Neural crest cell (in vitro differentiated cells): Measurements from ENCODE around the gene LTV1. TPM values are rescaled to one million over a fixed set of nuclear protein-coding genes. Genes with fewer than 3 reads are reported as not detected.
A peak's percentile ranks its signal among the peaks of the same experiment; 100 is the strongest.

ENCODE experiments used
- DNase-seq: peaks from one replicate; pipeline ENCODE4 v3.0.0; 2021; ENCODE audit warnings: low read depth, mixed read lengths, low spot score
- H3K27ac Mint-ChIP-seq: one replicate; pipeline ENCODE4 v1.8.0; 2021; ENCODE audit warnings: mild to moderate bottlenecking, mixed read lengths; ENCODE audit not compliant: unreplicated experiment
- H3K27me3 Mint-ChIP-seq: 2 replicates; pipeline ENCODE4 v1.8.0; 2021; ENCODE audit warnings: low read depth, mild to moderate bottlenecking, mixed read lengths
- H3K36me3 Mint-ChIP-seq: 2 replicates; pipeline ENCODE4 v1.8.0; 2021; ENCODE audit warnings: low read depth, mild to moderate bottlenecking, mixed read lengths
- H3K4me1 Mint-ChIP-seq: 2 replicates; pipeline ENCODE4 v1.8.0; 2021; ENCODE audit warnings: mixed read lengths
- H3K4me3 Mint-ChIP-seq: one replicate; pipeline ENCODE4 v1.8.0; 2021; ENCODE audit warnings: mild to moderate bottlenecking, mixed read lengths
- H3K9me3 Mint-ChIP-seq: 2 replicates; pipeline ENCODE4 v1.8.0; 2021; ENCODE audit warnings: mixed read lengths
- total RNA-seq: library from RNA; stranded (reverse); gene quantifications from 2 replicates; pipeline ENCODE4 v1.2.1, GENCODE V29; 2021
- TF ChIP-seq, protein P1 (sequence below): fragments of 200-600 bp; sonication (generic); conservative IDR thresholded peaks from 2 replicates; pipeline ENCODE4 v1.5.0; 2021; ENCODE audit warnings: antibody characterized with exemption, mild to moderate bottlenecking

Gene LTV1
- total RNA-seq, 1 donor from 2014 or later = 33.1 TPM

DNA sequence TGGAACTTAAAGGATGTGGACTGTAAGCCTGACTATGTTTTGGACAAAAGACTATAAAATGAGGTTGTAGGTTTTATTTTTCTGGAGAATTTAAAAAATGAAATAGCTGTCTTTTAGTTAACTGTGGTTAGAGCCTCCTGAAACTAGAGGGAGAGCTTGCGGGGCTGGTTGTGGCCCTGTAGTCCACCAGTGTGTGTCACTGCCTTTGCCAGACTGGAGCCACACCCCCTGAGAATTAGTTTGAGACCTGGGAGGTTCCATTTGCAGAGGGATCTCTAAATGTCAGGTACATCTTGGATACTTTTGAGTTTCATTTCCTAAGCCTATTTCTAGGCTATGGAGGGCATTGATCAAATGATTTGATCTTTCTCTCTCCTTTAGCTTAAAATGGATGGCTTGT is 42.0 kb downstream of the LTV1 start:
- Mint-ChIP-seq H3K36me3 (no peaks in the 10 kb centered on the region), H3K4me3 (no peak overlapping the region), H3K27me3 (no peaks in the 10 kb centered on the region), H3K27ac (no peak overlapping the region), H3K4me1 (no peaks in the 10 kb centered on the region), H3K9me3 (no peaks in the 10 kb centered on the region)
- DNase-seq = no peak
- TF ChIP-seq, protein P1, sequence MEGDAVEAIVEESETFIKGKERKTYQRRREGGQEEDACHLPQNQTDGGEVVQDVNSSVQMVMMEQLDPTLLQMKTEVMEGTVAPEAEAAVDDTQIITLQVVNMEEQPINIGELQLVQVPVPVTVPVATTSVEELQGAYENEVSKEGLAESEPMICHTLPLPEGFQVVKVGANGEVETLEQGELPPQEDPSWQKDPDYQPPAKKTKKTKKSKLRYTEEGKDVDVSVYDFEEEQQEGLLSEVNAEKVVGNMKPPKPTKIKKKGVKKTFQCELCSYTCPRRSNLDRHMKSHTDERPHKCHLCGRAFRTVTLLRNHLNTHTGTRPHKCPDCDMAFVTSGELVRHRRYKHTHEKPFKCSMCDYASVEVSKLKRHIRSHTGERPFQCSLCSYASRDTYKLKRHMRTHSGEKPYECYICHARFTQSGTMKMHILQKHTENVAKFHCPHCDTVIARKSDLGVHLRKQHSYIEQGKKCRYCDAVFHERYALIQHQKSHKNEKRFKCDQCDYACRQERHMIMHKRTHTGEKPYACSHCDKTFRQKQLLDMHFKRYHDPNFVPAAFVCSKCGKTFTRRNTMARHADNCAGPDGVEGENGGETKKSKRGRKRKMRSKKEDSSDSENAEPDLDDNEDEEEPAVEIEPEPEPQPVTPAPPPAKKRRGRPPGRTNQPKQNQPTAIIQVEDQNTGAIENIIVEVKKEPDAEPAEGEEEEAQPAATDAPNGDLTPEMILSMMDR = no peak

DNA sequence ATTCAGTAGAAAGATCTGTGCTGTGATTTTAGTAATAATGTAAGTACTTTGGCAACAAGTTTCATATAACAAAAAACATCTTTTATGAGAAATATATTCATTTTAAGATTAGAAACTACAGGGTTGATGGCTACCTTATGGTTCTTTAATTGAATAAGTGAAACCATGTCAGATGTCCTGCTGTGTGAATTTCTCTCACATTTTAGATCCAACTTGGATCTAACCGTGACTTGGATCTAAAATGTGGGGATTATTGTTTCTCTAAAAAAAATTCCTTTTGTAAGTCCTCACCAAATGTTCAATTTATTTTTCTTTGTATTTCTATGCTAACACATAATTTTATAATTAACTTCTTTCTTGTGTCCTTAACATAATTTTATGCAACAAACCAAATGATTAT is 51.5 kb downstream of the LTV1 start:
- Mint-ChIP-seq H3K27ac (no peak overlapping the region), H3K4me1 (no peaks in the 10 kb centered on the region), H3K27me3 (no peaks in the 10 kb centered on the region), H3K9me3 (no peaks in the 10 kb centered on the region), H3K36me3 (no peaks in the 10 kb centered on the region), H3K4me3 (no peak overlapping the region)
- TF ChIP-seq, protein P1 = no peak
- DNase-seq = no peak

DNA sequence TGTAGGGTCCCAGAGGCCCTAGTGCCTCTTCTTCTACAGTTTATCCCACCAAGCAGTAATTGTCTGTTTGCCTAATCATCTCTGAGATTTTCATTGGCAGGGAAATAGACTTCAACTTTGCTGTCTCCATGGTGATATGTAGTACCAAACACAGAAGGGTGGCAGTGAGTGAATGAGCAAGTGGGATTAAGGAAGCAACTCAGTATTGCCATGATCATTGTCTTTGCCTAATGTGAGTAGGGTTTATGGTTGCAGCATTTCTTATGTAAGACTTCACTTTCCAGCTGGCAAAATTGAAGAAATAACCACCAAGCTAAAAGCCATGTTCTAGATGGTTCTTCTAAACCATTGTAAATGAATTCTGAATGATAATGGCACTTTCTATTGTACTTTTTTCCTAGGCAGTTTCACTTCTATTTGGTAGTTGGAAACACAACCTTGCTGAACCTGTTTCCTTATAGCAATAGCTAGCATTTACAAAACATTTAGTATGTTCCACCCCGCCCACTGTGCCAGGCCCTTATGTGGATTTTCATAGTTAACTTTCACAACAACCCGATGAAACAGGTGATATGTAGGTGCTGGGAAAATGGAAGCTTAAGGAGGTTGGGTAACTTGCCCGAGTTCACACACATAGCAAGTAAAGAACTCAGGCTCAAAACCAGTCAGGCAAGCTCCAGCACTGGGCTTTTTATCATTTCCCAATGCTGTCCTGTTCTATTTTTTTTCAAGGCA is 53.2 kb downstream of the LTV1 start:
- Mint-ChIP-seq H3K4me3 (no peak overlapping the region), H3K27ac (no peak overlapping the region), H3K36me3 (no peaks in the 10 kb centered on the region), H3K9me3 (no peaks in the 10 kb centered on the region), H3K4me1 (no peaks in the 10 kb centered on the region), H3K27me3 (no peaks in the 10 kb centered on the region)
- no peak for DNase-seq
- TF ChIP-seq, protein P1 = no peak

GRCh38 chr6:143900358-143900757 is 57.2 kb downstream of the LTV1 start:
- TF ChIP-seq, protein P1 = no peak
- H3K4me3 Mint-ChIP-seq = no peak overlapping the region
- H3K27ac Mint-ChIP-seq = no peak overlapping the region
- no peaks in the 10 kb centered on the region for H3K9me3 Mint-ChIP-seq
- DNase-seq = no peak
- no peaks in the 10 kb centered on the region for H3K27me3 Mint-ChIP-seq
- H3K4me1 Mint-ChIP-seq = peaks cover 4% of the 10 kb centered on the region
- H3K36me3 Mint-ChIP-seq = no peaks in the 10 kb centered on the region

- TF ChIP-seq, protein P1 = no peak
- Mint-ChIP-seq H3K27me3 (no peaks in the 10 kb centered on the region), H3K4me3 (no peak overlapping the region), H3K27ac (peak overlapping the region; percentile 8), H3K36me3 (no peaks in the 10 kb centered on the region), H3K9me3 (no peaks in the 10 kb centered on the region), H3K4me1 (peaks cover 4% of the 10 kb centered on the region)
- DNase-seq = no peak
These were observed 59.0 kb downstream of the LTV1 start for GRCh38 chr6:143901885-143902750.
